Skeletal muscle tissue (tissue), 4 donors: ENCODE data around the gene CACNA2D3. TPM values are rescaled to one million over a fixed set of nuclear protein-coding genes. Genes with fewer than 3 reads are reported as not detected.

Source experiments
- H3K27ac ChIP-seq: one replicate; pipeline ENCODE4 v1.7.0; 2013; ENCODE audit warnings: mild to moderate bottlenecking, low read depth, low read length, inconsistent platforms
- H3K27me3 ChIP-seq, 3 donors: one replicate each; pipeline ENCODE4 v1.7.0; 2013; ENCODE audit warnings: low read length in 3 of 3; ENCODE audit not compliant: control insufficient read depth in 3 of 3, insufficient read depth in 3 of 3
- H3K36me3 ChIP-seq, 3 donors: one replicate each; pipeline ENCODE4 v1.7.0; 2013; ENCODE audit warnings: low read length in 3 of 3; ENCODE audit not compliant: control insufficient read depth in 3 of 3, insufficient read depth in 3 of 3
- H3K4me1 ChIP-seq, 3 donors: one replicate each; pipeline ENCODE4 v1.7.0; 2013; ENCODE audit warnings: low read length in 3 of 3, mild to moderate bottlenecking in 3 of 3; ENCODE audit not compliant: control insufficient read depth in 3 of 3, insufficient read depth in 3 of 3
- H3K4me3 ChIP-seq, 3 donors: one replicate each; pipeline ENCODE4 v1.7.0; 2013; ENCODE audit warnings: low read length in 3 of 3
- H3K9ac ChIP-seq, 3 donors: one replicate each; pipeline ENCODE4 v1.7.0; 2013; ENCODE audit warnings: low read length in 3 of 3, mild to moderate bottlenecking in 3 of 3, moderate library complexity in 2 of 3, low read depth in 1 of 3
- H3K9me3 ChIP-seq, 3 donors: one replicate each; pipeline ENCODE4 v1.7.0; 2013; ENCODE audit warnings: low read length in 3 of 3; ENCODE audit not compliant: control insufficient read depth in 3 of 3
- total RNA-seq: library from RNA; depleted of rRNA; stranded (reverse); fragments of >200 nt; gene quantifications from one replicate; pipeline ENCODE4 v1.2.3, GENCODE V29; 2014
- donor health status: Osteomylitis.

CACNA2D3 gene
- total RNA-seq, 1 donor from 2014 or later, result 3.1 TPM

- no peak overlapping the region for H3K9ac ChIP-seq
Measured at GRCh38 chr3:55000546-55000945, 878.2 kb downstream of the CACNA2D3 start.

GRCh38 chr3:55000953-55001352 is 878.6 kb downstream of the CACNA2D3 start:
- Histone ChIP-seq H3K4me1 (no peaks in the 10 kb centered on the region), H3K9me3 (no peaks in the 10 kb centered on the region), H3K9ac (no peak overlapping the region), H3K4me3 (no peak overlapping the region), H3K27ac (no peak overlapping the region), H3K27me3 (no peaks in the 10 kb centered on the region), H3K36me3 (peaks cover 0 to 2% (median 0%) of the 10 kb centered on the region in 3 donors)

More at GRCh38 chr3:55000546-55000945, 878.2 kb downstream of the CACNA2D3 start:
- Histone ChIP-seq H3K9me3 (no peaks in the 10 kb centered on the region), H3K4me1 (no peaks in the 10 kb centered on the region), H3K4me3 (no peak overlapping the region), H3K27me3 (no peaks in the 10 kb centered on the region), H3K36me3 (peaks cover 0 to 2% (median 0%) of the 10 kb centered on the region in 3 donors), H3K27ac (no peak overlapping the region)

DNA sequence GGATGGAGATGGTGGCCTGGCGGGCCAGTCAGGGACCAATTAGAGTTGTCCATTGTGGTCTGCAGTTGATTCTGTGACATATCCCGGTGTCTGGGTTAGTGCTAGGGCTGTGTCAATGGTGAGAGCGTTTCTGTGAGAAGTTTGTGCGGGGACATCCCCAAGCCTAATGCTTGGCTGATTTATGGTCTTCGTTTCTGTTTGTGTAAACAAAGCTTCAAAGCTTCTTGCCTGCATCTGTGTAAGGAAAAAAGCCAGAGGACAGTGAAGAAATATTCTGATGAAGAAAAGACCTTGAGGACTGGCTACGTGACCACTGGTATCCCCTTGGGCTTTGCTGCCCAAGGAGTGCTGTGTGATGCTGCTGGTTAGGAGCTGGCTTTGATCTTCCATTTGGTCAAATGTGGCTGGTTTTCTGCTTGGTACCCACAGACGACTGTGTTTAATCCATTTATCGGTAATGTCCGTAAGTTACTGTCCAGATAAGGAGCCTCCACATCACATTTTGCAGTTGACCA is 880.1 kb downstream of the CACNA2D3 start:
- Histone ChIP-seq H3K27ac (no peak overlapping the region), H3K4me3 (no peak overlapping the region), H3K9me3 (no peaks in the 10 kb centered on the region), H3K9ac (no peak overlapping the region), H3K36me3 (peaks cover 0 to 2% (median 0%) of the 10 kb centered on the region in 3 donors), H3K27me3 (no peaks in the 10 kb centered on the region), H3K4me1 (no peaks in the 10 kb centered on the region)

GRCh38 chr3:55006244-55006676 is 883.9 kb downstream of the CACNA2D3 start:
- Histone ChIP-seq H3K4me1 (no peaks in the 10 kb centered on the region), H3K27me3 (no peaks in the 10 kb centered on the region), H3K27ac (no peak overlapping the region), H3K9me3 (no peaks in the 10 kb centered on the region), H3K9ac (no peak overlapping the region), H3K36me3 (peaks cover 0 to 2% (median 0%) of the 10 kb centered on the region in 3 donors), H3K4me3 (no peak overlapping the region)

DNA sequence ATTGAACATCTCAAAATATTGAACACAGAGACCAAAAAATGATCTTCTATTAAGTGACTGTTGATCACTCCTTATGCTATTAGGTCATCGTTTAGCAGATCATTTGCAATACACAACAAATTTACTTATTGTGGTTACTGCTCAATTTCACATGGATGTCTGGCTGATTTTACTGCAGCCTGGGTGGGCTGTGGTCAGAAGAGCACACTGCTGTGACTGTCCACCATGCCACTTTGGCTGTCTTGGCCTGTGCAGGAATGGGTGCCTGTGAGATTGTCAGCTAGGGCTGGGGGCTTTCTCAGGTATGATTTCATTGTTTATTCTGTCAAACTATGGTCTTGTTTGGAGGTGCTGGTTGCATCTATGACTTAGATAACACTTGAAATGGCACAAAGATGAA is 885.6 kb downstream of the CACNA2D3 start:
- Histone ChIP-seq H3K27ac (no peak overlapping the region), H3K4me1 (no peaks in the 10 kb centered on the region), H3K9ac (no peak overlapping the region), H3K27me3 (no peaks in the 10 kb centered on the region), H3K9me3 (no peaks in the 10 kb centered on the region), H3K36me3 (no peaks in the 10 kb centered on the region), H3K4me3 (no peak overlapping the region)

- Histone ChIP-seq H3K27ac (no peak overlapping the region), H3K9ac (no peak overlapping the region), H3K9me3 (no peaks in the 10 kb centered on the region), H3K27me3 (no peaks in the 10 kb centered on the region), H3K4me1 (no peaks in the 10 kb centered on the region), H3K4me3 (no peak overlapping the region), H3K36me3 (no peaks in the 10 kb centered on the region)
Measured at GRCh38 chr3:55009372-55009771, 887.0 kb downstream of the CACNA2D3 start.

- Histone ChIP-seq H3K9ac (no peak overlapping the region), H3K27me3 (no peaks in the 10 kb centered on the region), H3K36me3 (no peaks in the 10 kb centered on the region), H3K9me3 (no peaks in the 10 kb centered on the region), H3K4me1 (no peaks in the 10 kb centered on the region), H3K27ac (no peak overlapping the region), H3K4me3 (no peak overlapping the region)
Measured at GRCh38 chr3:55012091-55012490, 889.7 kb downstream of the CACNA2D3 start.

GRCh38 chr3:55013145-55013925 is 891.0 kb downstream of the CACNA2D3 start:
- Histone ChIP-seq H3K36me3 (no peaks in the 10 kb centered on the region), H3K9me3 (no peaks in the 10 kb centered on the region), H3K27ac (no peak overlapping the region)

DNA sequence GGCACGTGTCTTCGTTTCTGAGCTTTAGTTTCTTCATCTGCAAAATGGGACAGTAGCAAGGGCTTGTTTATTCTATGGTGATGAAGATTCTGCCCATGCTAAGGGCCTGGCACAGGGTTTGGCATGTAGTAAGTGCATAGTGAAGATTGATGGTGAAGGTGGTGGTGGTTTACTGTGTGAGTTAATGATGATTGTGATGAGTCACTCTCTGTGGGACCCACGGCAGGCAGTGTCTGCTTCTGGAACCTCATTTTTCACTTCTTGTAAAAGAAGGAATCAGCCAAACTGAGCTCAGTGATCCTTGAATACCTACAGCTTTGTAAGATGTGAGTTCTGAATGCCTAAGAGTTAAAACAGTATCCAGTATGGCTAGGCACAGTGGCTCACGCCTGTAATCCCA is 891.7 kb downstream of the CACNA2D3 start:
- Histone ChIP-seq H3K36me3 (no peaks in the 10 kb centered on the region), H3K9me3 (no peaks in the 10 kb centered on the region), H3K4me1 (no peaks in the 10 kb centered on the region), H3K4me3 (no peak overlapping the region), H3K27me3 (no peaks in the 10 kb centered on the region), H3K27ac (no peak overlapping the region), H3K9ac (no peak overlapping the region)

More at GRCh38 chr3:55013145-55013925, 891.0 kb downstream of the CACNA2D3 start:
- Histone ChIP-seq H3K27me3 (no peaks in the 10 kb centered on the region), H3K4me1 (no peaks in the 10 kb centered on the region), H3K4me3 (no peak overlapping the region), H3K9ac (no peak overlapping the region)

- Histone ChIP-seq H3K9ac (no peak overlapping the region), H3K4me3 (no peak overlapping the region), H3K9me3 (no peaks in the 10 kb centered on the region), H3K36me3 (no peaks in the 10 kb centered on the region), H3K27me3 (no peaks in the 10 kb centered on the region), H3K4me1 (no peaks in the 10 kb centered on the region), H3K27ac (no peak overlapping the region)
Measured at GRCh38 chr3:55014906-55015305, 892.6 kb downstream of the CACNA2D3 start.
